PC-3 (cell line): ENCODE data around the gene CCR4. TPM values are rescaled to one million over a fixed set of nuclear protein-coding genes. Genes with fewer than 3 reads are reported as not detected.

Source experiments
- ATAC-seq: fragments of 200-7000 bp; cut with Tn5 transposase; 2 replicates; pipeline ENCODE4 v1.9.1; 2020; ENCODE audit warnings: mild to moderate bottlenecking, moderate library complexity
- BruUV-seq: library from RNA; stranded (reverse); fragments of 400-500 nt; replicated peaks from 2 replicates; lab custom pipeline; 2021; lab: Mats Ljungman, UMichigan
- CTCF ChIA-PET: fragments of 300-600 bp; sonication (Branson Sonifier 250); formaldehyde crosslinking; loops from one replicate; lab custom pipeline; 2022; ENCODE audit warnings: antibody characterized with exemption; lab: Charles Lee
- POLR2A ChIA-PET: fragments of 300-600 bp; sonication (Branson Sonifier 250); formaldehyde crosslinking; loops from one replicate; lab custom pipeline; 2022; ENCODE audit warnings: antibody characterized with exemption; ENCODE audit not compliant: unreplicated experiment; lab: Charles Lee
- DNase-seq: peaks from one replicate; pipeline ENCODE4 v3.0.0-alpha.2; 2015
- H2AFZ ChIP-seq: fragments of 300-600 bp; sonication (generic); 2 replicates; pipeline ENCODE4 v1.6.0; 2016; ENCODE audit warnings: antibody characterized with exemption, low read length
- H3F3A ChIP-seq: fragments of 300-600 bp; sonication (generic); one replicate; pipeline ENCODE4 v1.6.0; 2017; ENCODE audit warnings: antibody characterized with exemption, low read length, control low read depth, mild to moderate bottlenecking; ENCODE audit not compliant: unreplicated experiment
- H3K27ac ChIP-seq: fragments of 300-600 bp; sonication (generic); 2 replicates; pipeline ENCODE4 v1.5.1; 2016; ENCODE audit warnings: mild to moderate bottlenecking, low read length
- H3K27me3 ChIP-seq: fragments of 300-600 bp; sonication (generic); 2 replicates; pipeline ENCODE4 v1.6.1; 2016; ENCODE audit warnings: low read length, mixed read lengths
- H3K36me3 ChIP-seq: fragments of 300-600 bp; sonication (generic); 2 replicates; pipeline ENCODE4 v1.6.1; 2016; ENCODE audit warnings: low read depth, mixed run types, low read length, mixed read lengths
- H3K4me1 ChIP-seq: fragments of 300-600 bp; sonication (generic); 2 replicates; pipeline ENCODE4 v1.5.1; 2016; ENCODE audit warnings: low read length; ENCODE audit not compliant: insufficient read depth
- H3K4me2 ChIP-seq: fragments of 300-600 bp; sonication (generic); 2 replicates; pipeline ENCODE4 v1.6.0; 2016; ENCODE audit warnings: low read length
- H3K4me3 ChIP-seq: fragments of 300-600 bp; sonication (generic); 2 replicates; pipeline ENCODE4 v1.5.1; 2016; ENCODE audit warnings: mild to moderate bottlenecking, low read length, mixed read lengths
- H3K79me2 ChIP-seq: fragments of 300-600 bp; sonication (generic); 2 replicates; pipeline ENCODE4 v1.6.1; 2017; ENCODE audit warnings: low read length, mixed read lengths
- H3K9ac ChIP-seq: fragments of 300-600 bp; sonication (generic); 2 replicates; pipeline ENCODE4 v1.6.0; 2016; ENCODE audit warnings: mild to moderate bottlenecking, low read length
- H3K9me2 ChIP-seq: fragments of 300-600 bp; sonication (generic); replicated peaks from 2 replicates; pipeline ENCODE4 v1.6.1; 2016; ENCODE audit warnings: mixed run types, low read length, mixed read lengths
- H3K9me3 ChIP-seq: fragments of 300-600 bp; sonication (generic); 2 replicates; pipeline ENCODE4 v1.6.1; 2016; ENCODE audit warnings: low read length, mixed read lengths
- H4K20me1 ChIP-seq: fragments of 300-600 bp; sonication (generic); 2 replicates; pipeline ENCODE4 v1.6.1; 2016; ENCODE audit warnings: low read length, mixed read lengths
- EZH2 ChIP-seq: fragments of 300-600 bp; sonication (generic); IDR thresholded peaks from one replicate; pipeline ENCODE4 v1.6.1; 2017; ENCODE audit warnings: antibody characterized with exemption, mild to moderate bottlenecking, low read length; ENCODE audit not compliant: unreplicated experiment
- EZH2phosphoT487 ChIP-seq: fragments of 300-600 bp; sonication (generic); IDR thresholded peaks from 2 replicates; pipeline ENCODE4 v1.6.1; 2018; ENCODE audit warnings: mild to moderate bottlenecking, antibody characterized with exemption, low read length, borderline replicate concordance
- intact Hi-C: fragments of 100-400 bp; cut with micrococcal nuclease; formaldehyde crosslinking; loops from 2 replicates; pipeline ENCODE4 v1.9.0; 2023
- total RNA-seq: library from RNA; depleted of rRNA; stranded (reverse); fragments of >200 nt; gene quantifications from 2 replicates; pipeline ENCODE4 v1.2.3, GENCODE V29; 2014
- TF ChIP-seq, protein P1 (sequence below): fragments of 300-600 bp; sonication (generic); conservative IDR thresholded peaks from 2 replicates; pipeline ENCODE4 v1.5.1; 2017; ENCODE audit warnings: antibody characterized with exemption, low read depth, mild to moderate bottlenecking, low read length

CCR4 gene
- total RNA-seq, 1 experiment from 2014 or later: 0.29 TPM

- no peaks in the 10 kb centered on the region for H3K36me3 ChIP-seq
- ChIA-PET POLR2A (no interaction called here), CTCF (no interaction called here)
- no peaks in the 10 kb centered on the region for H3K27me3 ChIP-seq
- H3K9ac ChIP-seq: no peak overlapping the region
- no peaks in the 10 kb centered on the region for H3F3A ChIP-seq
- H3K9me3 ChIP-seq: no peaks in the 10 kb centered on the region
- no peaks in the 10 kb centered on the region for H3K9me2 ChIP-seq
- no peaks in the 10 kb centered on the region for H3K4me1 ChIP-seq
- no peaks in the 10 kb centered on the region for H4K20me1 ChIP-seq
- H3K4me2 ChIP-seq: no peak overlapping the region
- no peak overlapping the region for H3K4me3 ChIP-seq
- no TSS peak for BruUV-seq
- ATAC-seq (no peak), DNase-seq (no peak)
- intact Hi-C loops: no loop called here
- TF ChIP-seq, protein P1, sequence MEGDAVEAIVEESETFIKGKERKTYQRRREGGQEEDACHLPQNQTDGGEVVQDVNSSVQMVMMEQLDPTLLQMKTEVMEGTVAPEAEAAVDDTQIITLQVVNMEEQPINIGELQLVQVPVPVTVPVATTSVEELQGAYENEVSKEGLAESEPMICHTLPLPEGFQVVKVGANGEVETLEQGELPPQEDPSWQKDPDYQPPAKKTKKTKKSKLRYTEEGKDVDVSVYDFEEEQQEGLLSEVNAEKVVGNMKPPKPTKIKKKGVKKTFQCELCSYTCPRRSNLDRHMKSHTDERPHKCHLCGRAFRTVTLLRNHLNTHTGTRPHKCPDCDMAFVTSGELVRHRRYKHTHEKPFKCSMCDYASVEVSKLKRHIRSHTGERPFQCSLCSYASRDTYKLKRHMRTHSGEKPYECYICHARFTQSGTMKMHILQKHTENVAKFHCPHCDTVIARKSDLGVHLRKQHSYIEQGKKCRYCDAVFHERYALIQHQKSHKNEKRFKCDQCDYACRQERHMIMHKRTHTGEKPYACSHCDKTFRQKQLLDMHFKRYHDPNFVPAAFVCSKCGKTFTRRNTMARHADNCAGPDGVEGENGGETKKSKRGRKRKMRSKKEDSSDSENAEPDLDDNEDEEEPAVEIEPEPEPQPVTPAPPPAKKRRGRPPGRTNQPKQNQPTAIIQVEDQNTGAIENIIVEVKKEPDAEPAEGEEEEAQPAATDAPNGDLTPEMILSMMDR: no peak
- TF ChIP-seq EZH2: no peak
- no peak for TF ChIP-seq EZH2phosphoT487
- no peaks in the 10 kb centered on the region for H3K79me2 ChIP-seq
- H3K27ac ChIP-seq: no peak overlapping the region
- no peak overlapping the region for H2AFZ ChIP-seq
Measured at GRCh38 chr3:32992310-32992686, 40.9 kb downstream of the CCR4 start.

GRCh38 chr3:32994045-32994444, 42.6 kb downstream of the CCR4 start:
- intact Hi-C loops: no loop called here
- Histone ChIP-seq H3K9ac (no peak overlapping the region), H2AFZ (no peak overlapping the region), H3K4me2 (no peak overlapping the region), H3K9me3 (no peaks in the 10 kb centered on the region), H3K36me3 (no peaks in the 10 kb centered on the region), H4K20me1 (no peaks in the 10 kb centered on the region), H3K9me2 (no peaks in the 10 kb centered on the region), H3K79me2 (no peaks in the 10 kb centered on the region), H3K4me1 (no peaks in the 10 kb centered on the region), H3K27me3 (no peaks in the 10 kb centered on the region), H3K4me3 (no peak overlapping the region), H3K27ac (no peak overlapping the region), H3F3A (no peaks in the 10 kb centered on the region)
- no peak for DNase-seq
- TF ChIP-seq EZH2 (no peak), EZH2phosphoT487 (no peak)
- TF ChIP-seq, protein P1: no peak
- no peak for ATAC-seq
- ChIA-PET CTCF (no interaction called here), POLR2A (no interaction called here)
- no TSS peak for BruUV-seq

DNA sequence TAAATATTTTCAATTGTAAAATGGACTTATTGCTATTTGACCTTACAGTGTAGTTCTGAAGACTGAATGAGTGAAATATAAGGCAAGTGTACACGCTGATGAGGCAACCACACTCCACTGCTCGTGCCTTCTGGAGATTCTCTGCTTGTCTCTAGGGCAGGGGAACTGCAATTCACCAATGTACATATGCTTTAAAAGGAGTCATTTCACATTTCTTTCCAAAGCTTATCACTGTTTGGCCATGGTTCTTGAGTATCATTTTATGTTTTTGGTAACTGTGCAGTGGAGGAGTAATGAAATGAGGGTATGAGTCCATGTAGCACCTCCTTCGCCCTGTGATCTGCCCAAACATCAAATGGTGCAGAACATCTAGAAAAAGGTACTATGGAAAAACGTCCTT, 43.7 kb downstream of the CCR4 start:
- H3K4me2 ChIP-seq: no peak overlapping the region
- no TSS peak for BruUV-seq
- CTCF ChIA-PET: no interaction called here
- H3F3A ChIP-seq: no peaks in the 10 kb centered on the region
- no peaks in the 10 kb centered on the region for H3K9me3 ChIP-seq
- no peaks in the 10 kb centered on the region for H3K4me1 ChIP-seq
- no peak overlapping the region for H3K4me3 ChIP-seq
- H3K79me2 ChIP-seq: no peaks in the 10 kb centered on the region
- H2AFZ ChIP-seq: no peak overlapping the region
- H3K27me3 ChIP-seq: no peaks in the 10 kb centered on the region
- no peaks in the 10 kb centered on the region for H3K36me3 ChIP-seq
- TF ChIP-seq, protein P1: no peak
- TF ChIP-seq EZH2: no peak
- DNase-seq (no peak), ATAC-seq (no peak)
- no peak overlapping the region for H3K9ac ChIP-seq
- no peaks in the 10 kb centered on the region for H3K9me2 ChIP-seq
- H3K27ac ChIP-seq: no peak overlapping the region
- POLR2A ChIA-PET: no interaction called here
- intact Hi-C loops: no loop called here
- H4K20me1 ChIP-seq: no peaks in the 10 kb centered on the region
